ENCODE results near the gene CITED4.
"Not testable (repeated sequence)": the region's sequence is repeated elsewhere in the genome, so short reads cannot be mapped to it uniquely, and the experiment has no call there.

The CITED4 gene

GRCh38 chr1:40862008-40862863, at the start of gene CITED4:
CITED4 (minus strand) TSS chr1:40862363; CDS start chr1:40862127, 236 bp downstream.
- DNase-seq = peak; percentile 95

DNA sequence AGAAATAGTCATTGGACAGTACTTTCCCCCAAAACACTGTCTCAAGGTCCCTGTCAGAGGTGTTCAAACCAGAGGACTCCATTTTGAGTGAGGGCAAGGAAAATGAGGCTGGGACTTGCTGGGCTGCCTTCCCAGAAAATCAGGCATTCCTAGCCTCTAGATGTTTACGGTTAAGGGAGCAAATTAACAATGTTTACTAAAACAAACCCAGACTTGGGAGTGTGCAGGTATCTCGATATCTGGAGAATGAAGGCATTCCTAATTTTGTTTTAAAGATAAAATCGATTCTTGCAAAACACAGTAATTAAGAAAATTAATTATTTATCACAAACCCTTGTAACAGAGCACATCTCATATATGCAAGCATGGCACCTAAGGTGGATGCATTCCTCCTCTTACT, 48.9 kb upstream of the CITED4 start:
- no peak for DNase-seq

DNA sequence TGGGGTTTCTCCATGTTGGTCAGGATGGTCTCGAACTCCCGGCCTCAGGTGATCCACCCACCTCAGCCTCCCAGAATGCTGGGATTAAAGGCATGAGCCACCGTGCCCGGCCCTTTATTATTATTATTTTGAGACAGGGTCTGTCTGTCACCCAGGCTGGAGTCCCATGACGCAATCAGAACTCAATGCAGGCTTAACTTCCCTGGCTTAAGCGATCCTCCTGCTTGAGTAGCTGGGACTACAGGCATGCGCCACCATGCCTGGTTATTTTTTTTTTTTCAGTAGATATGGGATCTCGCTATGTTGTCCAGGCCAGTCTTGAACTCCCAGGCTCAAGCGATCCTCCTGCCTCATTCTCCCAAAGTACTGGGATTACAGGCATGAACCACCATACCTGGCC, 47.1 kb upstream of the CITED4 start:
- no peak for DNase-seq

- no peak for DNase-seq
Observed at GRCh38 chr1:40908350-40908749, 46.2 kb upstream of the CITED4 start.

DNA sequence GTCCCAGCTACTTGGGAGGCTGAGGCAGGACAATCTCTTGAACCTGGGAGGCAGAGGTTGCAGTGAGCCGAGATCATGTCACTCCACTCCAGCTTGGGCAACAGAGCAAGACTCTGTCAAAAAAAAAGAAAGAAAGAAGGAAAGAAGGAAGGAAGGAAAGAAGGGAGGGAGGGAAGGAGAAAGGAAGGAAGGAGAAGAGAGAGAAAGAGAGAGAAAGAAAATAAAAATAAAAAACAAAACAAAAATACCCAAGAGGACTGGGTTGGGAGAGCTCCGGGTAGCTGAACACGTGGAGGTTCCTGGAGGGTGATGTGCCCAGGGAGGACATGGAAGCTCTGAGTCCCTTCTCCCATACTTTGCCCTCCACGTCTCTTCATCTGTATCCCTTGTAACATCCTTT, 45.7 kb upstream of the CITED4 start:
- no peak for DNase-seq

DNA sequence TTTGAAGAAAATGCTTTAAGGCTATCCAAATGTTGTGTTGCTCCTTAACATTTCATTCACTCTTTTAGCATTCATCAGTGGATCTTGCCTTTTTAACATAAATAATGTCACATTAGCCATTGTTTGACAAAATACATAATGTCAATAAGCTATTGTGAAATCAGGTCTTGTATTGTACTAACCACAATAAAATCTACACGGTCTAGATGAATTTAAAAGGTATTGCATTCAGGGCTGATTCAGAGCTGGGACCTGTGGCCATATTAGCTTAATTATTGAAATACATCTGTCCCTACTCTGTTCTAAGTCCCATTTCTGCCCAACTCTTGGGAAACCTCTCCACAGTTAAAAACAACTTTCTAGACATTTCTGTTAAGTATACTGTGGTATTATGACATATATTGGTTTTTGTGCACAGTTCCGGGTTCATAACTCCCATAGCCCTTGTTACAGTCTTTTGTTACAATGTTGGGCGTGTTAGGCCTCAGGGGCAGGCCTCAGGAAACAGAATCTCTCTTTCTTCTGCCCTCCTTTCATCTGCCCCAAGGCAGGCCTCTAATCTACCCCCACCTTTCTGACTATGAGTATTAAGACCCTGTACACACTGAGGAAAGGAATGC, 44.7 kb upstream of the CITED4 start:
- DNase-seq = no peak

GRCh38 chr1:40905061-40905460, 42.9 kb upstream of the CITED4 start:
- no peak for DNase-seq

GRCh38 chr1:40903106-40903505, 40.9 kb upstream of the CITED4 start:
- DNase-seq = no peak

DNA sequence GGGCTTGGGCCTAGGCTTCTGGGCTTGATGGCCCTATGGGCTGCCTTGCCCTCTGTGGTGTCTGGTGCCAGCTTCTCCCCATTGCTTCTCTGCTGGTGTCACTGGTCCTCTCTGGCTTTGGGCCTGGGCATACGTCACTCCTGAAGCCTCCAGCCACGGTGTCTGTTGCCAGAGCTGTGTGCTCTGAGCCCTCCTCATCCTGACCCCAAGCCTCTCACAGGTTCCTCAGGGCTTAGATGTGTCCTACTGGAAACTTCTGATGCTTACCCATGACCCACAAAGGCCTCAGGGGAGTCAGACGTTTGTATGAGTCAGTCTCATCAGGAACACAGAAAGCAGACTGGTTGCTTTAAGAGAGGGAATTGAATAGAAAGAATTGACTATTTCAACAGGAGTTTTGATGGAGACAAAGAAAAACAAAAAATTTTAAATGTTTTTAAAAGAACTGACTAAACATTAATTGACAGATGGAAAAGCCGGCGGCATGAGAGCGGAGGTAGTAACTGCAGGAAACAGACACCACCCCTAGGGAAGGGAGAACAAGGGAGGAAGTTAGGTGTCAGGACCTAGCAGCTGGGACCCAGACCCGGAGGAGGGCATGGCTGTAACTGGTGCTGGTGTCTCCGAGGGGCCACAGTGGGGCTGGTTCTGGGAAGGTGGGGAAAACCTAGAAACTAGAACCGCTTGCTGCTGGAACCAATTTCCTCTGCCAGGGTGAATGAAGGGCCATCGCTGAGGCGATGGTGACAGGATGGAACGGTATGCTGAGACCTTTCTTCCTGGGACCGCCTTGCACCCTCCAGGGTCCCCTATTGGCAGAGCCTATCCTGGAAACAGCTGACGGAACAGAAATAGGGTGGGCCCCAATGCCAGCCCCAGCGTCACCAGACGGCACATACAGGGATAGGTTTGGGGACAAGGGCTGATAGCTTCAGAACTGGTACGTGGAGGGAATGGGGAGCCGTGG, 40.0 kb upstream of the CITED4 start:
- no peak for DNase-seq

GRCh38 chr1:40899230-40899870, 37.2 kb upstream of the CITED4 start:
- DNase-seq = no peak

GRCh38 chr1:40898431-40898901, 36.3 kb upstream of the CITED4 start:
- DNase-seq = no peak

GRCh38 chr1:40897513-40897912, 35.4 kb upstream of the CITED4 start:
- DNase-seq = no peak

DNA sequence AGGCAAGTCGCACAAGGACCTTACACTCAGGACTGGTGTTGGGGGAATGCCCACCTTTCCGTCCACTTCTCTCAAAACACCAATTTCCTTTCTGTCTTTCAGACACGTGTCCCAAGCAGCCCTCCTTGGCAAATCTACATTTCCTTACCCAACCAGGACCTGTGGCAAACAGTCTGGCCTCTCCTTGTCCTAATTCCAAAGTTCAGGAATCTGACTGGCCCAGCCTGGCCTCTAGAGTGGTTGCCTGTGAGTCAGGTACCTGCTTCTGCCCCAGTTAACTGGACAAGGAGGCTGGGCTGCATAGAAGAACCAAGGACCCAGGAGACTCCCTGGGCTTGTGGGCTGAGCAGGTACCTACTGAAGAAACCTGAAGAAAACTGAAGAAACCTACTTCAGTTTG, 34.3 kb upstream of the CITED4 start:
- no peak for DNase-seq

GRCh38 chr1:40895601-40896000, 33.4 kb upstream of the CITED4 start:
- no peak for DNase-seq

DNA sequence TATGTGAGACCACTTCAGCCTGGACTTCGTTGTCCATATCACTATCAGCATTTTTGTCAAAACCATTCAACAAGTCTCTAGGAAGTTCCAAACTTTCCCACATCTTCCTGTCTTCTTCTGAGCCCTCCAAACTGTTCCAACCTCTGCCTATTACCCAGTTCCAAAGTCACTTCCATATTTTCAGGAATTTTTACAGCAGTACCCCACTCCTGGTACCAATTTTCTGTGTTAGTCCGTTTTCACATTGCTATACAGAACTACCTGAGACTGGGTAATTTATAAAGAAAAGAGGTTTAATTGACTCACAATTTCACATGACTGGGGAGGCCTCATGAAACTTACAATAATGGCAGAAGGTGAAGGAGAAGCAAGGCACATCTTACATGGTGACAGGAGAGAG, 32.7 kb upstream of the CITED4 start:
- DNase-seq = not testable (repeated sequence)

GRCh38 chr1:40894455-40894854, 32.3 kb upstream of the CITED4 start:
- no peak for DNase-seq

DNA sequence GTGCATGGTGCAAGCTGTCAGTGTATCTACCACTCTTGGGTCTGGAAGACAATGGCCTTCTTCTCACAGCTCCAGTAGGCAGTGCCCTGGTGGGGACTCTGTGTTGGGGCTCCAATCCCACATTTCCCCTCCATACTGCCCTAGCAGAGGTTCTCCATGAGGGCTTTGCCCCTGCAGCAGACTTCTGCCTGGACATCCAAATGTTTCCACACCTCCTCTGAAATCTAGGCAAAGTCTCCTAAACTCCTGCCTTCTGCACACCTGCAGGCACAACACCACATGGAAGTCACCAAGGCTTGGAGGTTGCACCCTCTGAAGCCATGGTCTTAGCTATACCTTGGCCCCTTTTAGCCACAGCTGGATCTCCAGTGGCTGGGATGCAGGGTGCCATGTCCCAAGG, 31.8 kb upstream of the CITED4 start:
- no peak for DNase-seq

DNA sequence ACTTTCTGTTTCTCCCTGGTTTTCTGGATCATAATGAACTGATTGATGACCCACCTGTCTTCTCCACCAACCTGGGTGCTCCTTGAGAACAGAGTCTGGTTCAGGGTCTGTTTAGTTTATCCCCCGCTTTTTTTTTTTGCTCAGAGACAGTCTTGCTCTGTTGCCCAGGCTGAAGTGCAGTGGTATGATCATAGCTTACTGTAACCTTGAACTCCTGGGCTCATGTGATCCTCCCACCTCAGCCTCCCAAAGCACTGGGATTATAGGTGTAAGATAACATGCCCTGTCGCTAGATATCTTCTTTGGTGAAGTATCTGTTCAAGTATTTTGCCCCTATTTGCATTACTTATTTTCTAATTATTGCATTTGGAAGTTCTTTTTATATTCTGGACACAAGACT, 30.2 kb upstream of the CITED4 start:
- no peak for DNase-seq

GRCh38 chr1:40890771-40891170, 28.6 kb upstream of the CITED4 start:
- no peak for DNase-seq

- no peak for DNase-seq
Observed at GRCh38 chr1:40887652-40888051, 25.5 kb upstream of the CITED4 start.

DNA sequence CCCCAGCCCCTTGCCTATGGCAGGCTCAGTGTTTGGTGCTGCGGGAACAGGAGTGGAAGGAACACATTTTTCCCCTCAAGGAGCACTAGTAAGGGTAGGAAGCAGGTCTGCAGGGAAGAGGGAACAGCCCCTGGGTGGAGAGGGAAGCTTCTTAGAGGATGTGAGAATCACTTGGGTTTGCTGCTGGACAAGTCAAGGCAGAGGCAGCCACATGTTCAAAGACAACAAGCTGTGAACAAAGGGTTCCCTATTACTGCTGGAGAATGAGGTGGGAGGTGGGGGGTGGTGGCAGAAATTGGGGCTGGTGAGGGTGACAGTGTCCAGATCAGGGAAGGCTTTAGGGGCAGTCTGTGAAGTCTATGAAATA, 24.8 kb upstream of the CITED4 start:
- DNase-seq = no peak

DNA sequence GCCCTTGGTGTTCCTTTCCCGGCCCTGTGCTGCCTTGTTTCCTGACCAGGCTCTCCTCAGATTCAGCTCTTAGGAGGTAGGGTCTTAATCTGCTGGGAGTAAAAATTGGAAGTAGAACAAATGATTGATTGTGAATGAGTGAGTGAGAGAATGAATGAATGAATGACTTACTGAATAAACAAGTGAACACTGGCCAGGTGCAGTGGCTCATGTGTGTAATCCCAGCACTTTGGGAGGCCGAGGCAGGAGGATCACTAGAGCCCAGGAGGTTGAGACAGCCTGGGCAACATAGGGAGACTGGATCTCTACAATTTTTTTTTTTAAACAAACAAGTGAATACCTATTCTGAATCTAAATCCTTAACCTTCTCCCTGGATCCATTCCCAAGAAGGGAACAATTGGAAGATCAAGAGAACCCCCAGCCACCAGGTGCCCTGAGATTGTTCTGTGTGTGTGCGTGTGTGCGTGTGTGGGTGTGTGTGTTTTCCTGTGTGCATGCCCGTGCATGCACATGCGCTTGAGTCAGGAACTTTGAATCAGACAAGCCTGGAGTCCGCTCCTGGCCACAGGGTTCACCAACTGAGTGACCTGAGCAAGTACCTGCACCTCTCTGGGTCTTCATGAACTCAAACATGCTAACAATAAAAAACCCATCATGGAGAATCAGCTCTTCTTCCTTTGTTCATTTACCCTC, 24.3 kb upstream of the CITED4 start:
- no peak for DNase-seq

Data from OCI-M1 (cell line).